Ureter (tissue), 1 donor: Measurements from ENCODE around the gene CCN2. TPM values are rescaled to one million over a fixed set of nuclear protein-coding genes. Genes with fewer than 3 reads are reported as not detected.
"Not testable (repeated sequence)": the region's sequence is repeated elsewhere in the genome, so short reads cannot be mapped to it uniquely, and the experiment has no call there.

Source experiments
- DNase-seq: peaks from one replicate; pipeline ENCODE4 v3.0.0-alpha.2; 2020; ENCODE audit warnings: low spot score
- total RNA-seq: library from RNA; stranded (reverse); gene quantifications from one replicate; pipeline ENCODE4 v1.2.4, GENCODE V29; 2023
- donor health status: DM: yes; HTN: yes; CAD: no.

The CCN2 gene
- total RNA-seq, 1 donor from 2014 or later: 70.9 TPM

GRCh38 chr6:131946404-131946991 is 4.7 kb downstream of the CCN2 start:
- DNase-seq: no peak

- DNase-seq: no peak
Observed at GRCh38 chr6:131945971-131946370, 5.2 kb downstream of the CCN2 start.

GRCh38 chr6:131937703-131938631 is 13.2 kb downstream of the CCN2 start:
- no peak for DNase-seq

- no peak for DNase-seq
Observed at GRCh38 chr6:131937226-131937625, 13.9 kb downstream of the CCN2 start.

GRCh38 chr6:131936156-131936555 is 15.0 kb downstream of the CCN2 start:
- no peak for DNase-seq

- DNase-seq: no peak
Observed at GRCh38 chr6:131931063-131931750, 20.0 kb downstream of the CCN2 start.

GRCh38 chr6:131929976-131930375 is 21.2 kb downstream of the CCN2 start:
- no peak for DNase-seq

GRCh38 chr6:131929264-131929663 is 21.9 kb downstream of the CCN2 start:
- no peak for DNase-seq

- DNase-seq: no peak
Observed at GRCh38 chr6:131924881-131925474, 26.2 kb downstream of the CCN2 start.

- no peak for DNase-seq
Observed at GRCh38 chr6:131923356-131923755, 27.8 kb downstream of the CCN2 start.

- DNase-seq: no peak
Observed at GRCh38 chr6:131920656-131921055, 30.5 kb downstream of the CCN2 start.

GRCh38 chr6:131918650-131919355 is 32.4 kb downstream of the CCN2 start:
- DNase-seq: no peak

- no peak for DNase-seq
Observed at GRCh38 chr6:131917763-131918649, 33.2 kb downstream of the CCN2 start.

GRCh38 chr6:131917318-131917717 is 33.9 kb downstream of the CCN2 start:
- no peak for DNase-seq

GRCh38 chr6:131916847-131917246 is 34.3 kb downstream of the CCN2 start:
- no peak for DNase-seq

GRCh38 chr6:131916091-131916796 is 34.9 kb downstream of the CCN2 start:
- DNase-seq: not testable (repeated sequence)

- peak; percentile 64 for DNase-seq
Observed at GRCh38 chr6:131914967-131915751, 36.0 kb downstream of the CCN2 start.

GRCh38 chr6:131914234-131914633 is 36.9 kb downstream of the CCN2 start:
- DNase-seq: no peak

GRCh38 chr6:131911951-131912350 is 39.2 kb downstream of the CCN2 start:
- no peak for DNase-seq
